ENCODE measurements around the gene MIA.
"Not testable (repeated sequence)": the region's sequence is repeated elsewhere in the genome, so short reads cannot be mapped to it uniquely, and the experiment has no call there.

GRCh38 chr19:40766385-40766784 is 8.9 kb upstream of the MIA start:
- TF ChIP-seq ZBTB2 (IDR thresholded peaks at IDR 0.05); GTF2A2 (tag; IDR thresholded peaks at IDR 0.05); SAP30 (IDR thresholded peaks at IDR 0.05; ENCODE audit: borderline replicate concordance, insufficient read depth, low read depth, low read length, poor library complexity, severe bottlenecking); EP300 (IDR thresholded peaks at IDR 0.05; ENCODE audit: low read length); SREBF2 (CRISPR knock-in tag; IDR thresholded peaks at IDR 0.05); TRIM28 (IDR thresholded peaks at IDR 0.05); ZFP91 (CRISPR knock-in tag; IDR thresholded peaks at IDR 0.05); SRSF9 (IDR thresholded peaks at IDR 0.05; ENCODE audit: borderline replicate concordance, low read depth, low read length); ZBTB8A (IDR thresholded peaks at IDR 0.05; ENCODE audit: partially characterized antibody); HNRNPUL1 (IDR thresholded peaks at IDR 0.05; ENCODE audit: low read length); SMAD1 (IDR thresholded peaks at IDR 0.05; ENCODE audit: low read depth, low read length, partially characterized antibody); ZNF785 (CRISPR knock-in tag; IDR thresholded peaks at IDR 0.05); EGR1 (conservative IDR thresholded peaks at IDR 0.05): not testable (repeated sequence)
- TF ChIP-seq, protein P1, sequence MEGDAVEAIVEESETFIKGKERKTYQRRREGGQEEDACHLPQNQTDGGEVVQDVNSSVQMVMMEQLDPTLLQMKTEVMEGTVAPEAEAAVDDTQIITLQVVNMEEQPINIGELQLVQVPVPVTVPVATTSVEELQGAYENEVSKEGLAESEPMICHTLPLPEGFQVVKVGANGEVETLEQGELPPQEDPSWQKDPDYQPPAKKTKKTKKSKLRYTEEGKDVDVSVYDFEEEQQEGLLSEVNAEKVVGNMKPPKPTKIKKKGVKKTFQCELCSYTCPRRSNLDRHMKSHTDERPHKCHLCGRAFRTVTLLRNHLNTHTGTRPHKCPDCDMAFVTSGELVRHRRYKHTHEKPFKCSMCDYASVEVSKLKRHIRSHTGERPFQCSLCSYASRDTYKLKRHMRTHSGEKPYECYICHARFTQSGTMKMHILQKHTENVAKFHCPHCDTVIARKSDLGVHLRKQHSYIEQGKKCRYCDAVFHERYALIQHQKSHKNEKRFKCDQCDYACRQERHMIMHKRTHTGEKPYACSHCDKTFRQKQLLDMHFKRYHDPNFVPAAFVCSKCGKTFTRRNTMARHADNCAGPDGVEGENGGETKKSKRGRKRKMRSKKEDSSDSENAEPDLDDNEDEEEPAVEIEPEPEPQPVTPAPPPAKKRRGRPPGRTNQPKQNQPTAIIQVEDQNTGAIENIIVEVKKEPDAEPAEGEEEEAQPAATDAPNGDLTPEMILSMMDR (IDR thresholded peaks at IDR 0.05 in 2 of 3, conservative IDR thresholded peaks at IDR 0.05 in 1 of 3; ENCODE audit: insufficient read depth in 2 of 3, low read depth in 1 of 3, low read length in 3 of 3) = not testable (repeated sequence)

All from K562 (cell line).